AG04450 (cell line): ENCODE results near the gene KCNE1. TPM values are rescaled to one million over a fixed set of nuclear protein-coding genes. Genes with fewer than 3 reads are reported as not detected.
"Not testable (repeated sequence)": the region's sequence is repeated elsewhere in the genome, so short reads cannot be mapped to it uniquely, and the experiment has no call there.

Experiments used
- CTCF ChIA-PET: fragments of 300-600, 350-600 bp; formaldehyde crosslinking; extraction: SDS; loops from one replicate; lab custom pipeline; 2022; ENCODE audit warnings: antibody characterized with exemption, inconsistent platforms; lab: Charles Lee
- POLR2A ChIA-PET: fragments of 350-600 bp; formaldehyde crosslinking; extraction: SDS; loops from one replicate; lab custom pipeline; 2021; ENCODE audit warnings: antibody characterized with exemption, inconsistent platforms; lab: Yijun Ruan, JAX
- DNase-seq: peaks from one replicate; pipeline ENCODE4 v3.0.0-alpha.2; 2011; ENCODE audit warnings: low read depth, low spot score
- H3K27ac ChIP-seq: one replicate; pipeline ENCODE4 v1.5.1; 2012; ENCODE audit warnings: low read depth, low read length, control low read depth
- H3K27me3 ChIP-seq: one replicate; pipeline ENCODE4 v1.6.0; 2012; ENCODE audit warnings: low read length; ENCODE audit not compliant: control insufficient read depth, insufficient read depth
- H3K4me3 ChIP-seq: 2 replicates; pipeline ENCODE4 v1.5.1; 2011; ENCODE audit warnings: mild to moderate bottlenecking, low read depth, low read length, control low read depth
- H3K9me3 ChIP-seq: 2 replicates; pipeline ENCODE4 v1.5.1; 2012; ENCODE audit warnings: low read length; ENCODE audit not compliant: control insufficient read depth, insufficient read depth
- polyA plus RNA-seq: library from polyadenylated mRNA; depleted of rRNA; stranded (reverse); fragments of >200 nt; gene quantifications from 2 replicates; pipeline ENCODE4 v1.2.3, GENCODE V29; 2011; rRNA removed
- small RNA-seq: library from RNA; depleted of rRNA; stranded (forward); fragments of <200 nt; gene quantifications from one replicate; pipeline ENCODE3, GENCODE V24; 2012; ENCODE audit warnings: low read depth; ENCODE audit not compliant: insufficient read length

Gene KCNE1
- polyA plus RNA-seq, 1 experiment = 0.38 TPM

DNA sequence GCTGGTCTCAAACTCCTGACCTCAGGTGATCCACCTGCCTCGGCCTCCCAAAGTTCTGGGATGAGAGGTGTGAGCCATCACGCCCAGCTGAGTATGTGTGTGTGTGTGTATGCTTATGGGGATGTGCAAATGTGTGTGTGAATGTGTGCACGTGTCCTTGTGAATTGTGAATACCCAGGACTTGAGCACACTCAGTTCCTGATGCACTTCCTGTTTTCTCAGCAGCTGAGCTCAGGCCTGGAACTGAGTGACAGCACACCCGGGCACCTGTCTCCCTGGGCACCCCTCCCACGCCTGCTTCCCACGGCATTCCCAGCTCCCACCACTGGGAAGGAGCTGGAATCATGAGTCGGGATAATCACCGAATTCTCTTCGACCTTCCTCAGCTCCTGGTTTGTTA is 104.7 kb downstream of the KCNE1 start:
- H3K27me3 ChIP-seq, POLR2A ChIA-PET, CTCF ChIA-PET, DNase-seq, H3K9me3 ChIP-seq, H3K4me3 ChIP-seq, H3K27ac ChIP-seq: not testable (repeated sequence)

DNA sequence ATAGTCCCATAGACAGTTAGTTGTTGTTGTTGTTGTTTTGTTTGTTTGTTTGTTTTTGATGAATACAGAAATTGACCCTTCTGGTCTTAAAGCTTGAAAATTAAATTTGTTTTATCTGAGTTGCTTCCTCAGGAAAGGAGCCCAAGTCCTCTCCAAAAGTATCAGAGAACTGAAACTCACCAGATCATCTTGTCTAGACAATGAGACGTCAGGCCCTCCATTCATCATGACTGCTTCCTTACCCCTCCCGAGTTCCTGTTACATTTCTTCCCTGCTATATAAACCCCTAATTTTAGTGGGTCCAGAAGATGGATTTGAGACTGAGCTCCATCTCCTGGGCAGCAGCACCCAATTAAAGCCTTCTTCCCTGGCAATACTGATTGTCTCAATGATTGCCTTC is 105.3 kb downstream of the KCNE1 start:
- POLR2A ChIA-PET, H3K27ac ChIP-seq, H3K4me3 ChIP-seq, DNase-seq, H3K27me3 ChIP-seq, CTCF ChIA-PET, H3K9me3 ChIP-seq: not testable (repeated sequence)

DNA sequence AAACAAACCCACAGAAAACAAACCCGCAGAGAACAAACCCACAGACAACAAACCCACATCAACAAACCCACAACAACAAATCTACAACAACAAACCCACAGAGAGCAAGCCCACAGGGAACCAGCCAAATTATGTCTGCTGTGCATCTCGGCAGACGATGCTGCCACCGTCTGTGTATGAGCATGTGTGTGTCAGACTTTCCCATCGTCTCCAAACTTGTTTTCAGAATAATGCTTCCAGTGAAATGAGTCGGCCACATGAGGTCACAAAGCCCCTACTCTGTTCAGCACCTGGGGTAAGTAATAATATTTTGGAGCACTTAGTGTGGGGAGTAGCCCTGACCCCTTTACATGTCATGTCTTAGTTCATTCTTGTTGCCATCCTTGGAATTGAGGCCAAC is 105.9 kb downstream of the KCNE1 start:
- POLR2A ChIA-PET, H3K27ac ChIP-seq, H3K27me3 ChIP-seq, H3K4me3 ChIP-seq, CTCF ChIA-PET, DNase-seq, H3K9me3 ChIP-seq: not testable (repeated sequence)

DNA sequence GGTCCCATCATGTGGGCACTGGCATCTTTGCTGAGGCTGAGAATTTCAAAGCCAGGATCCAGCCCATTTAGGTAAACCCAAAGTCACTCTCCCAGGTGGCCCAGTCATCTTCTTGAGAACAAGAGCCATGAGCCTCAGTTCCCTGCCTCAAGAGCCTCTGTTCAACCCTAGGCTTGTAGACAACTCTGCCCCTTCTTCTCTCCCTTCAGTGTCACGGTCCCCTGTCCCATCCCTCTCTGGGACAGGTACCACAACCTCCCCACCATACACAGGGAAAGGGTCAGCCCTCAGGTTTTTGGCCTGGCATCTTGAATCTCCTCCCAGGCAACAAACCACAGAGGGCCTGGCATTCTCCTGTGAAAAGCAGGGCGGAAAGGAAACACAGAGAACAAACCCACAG is 106.3 kb downstream of the KCNE1 start:
- CTCF ChIA-PET, POLR2A ChIA-PET: not testable (repeated sequence)

DNA sequence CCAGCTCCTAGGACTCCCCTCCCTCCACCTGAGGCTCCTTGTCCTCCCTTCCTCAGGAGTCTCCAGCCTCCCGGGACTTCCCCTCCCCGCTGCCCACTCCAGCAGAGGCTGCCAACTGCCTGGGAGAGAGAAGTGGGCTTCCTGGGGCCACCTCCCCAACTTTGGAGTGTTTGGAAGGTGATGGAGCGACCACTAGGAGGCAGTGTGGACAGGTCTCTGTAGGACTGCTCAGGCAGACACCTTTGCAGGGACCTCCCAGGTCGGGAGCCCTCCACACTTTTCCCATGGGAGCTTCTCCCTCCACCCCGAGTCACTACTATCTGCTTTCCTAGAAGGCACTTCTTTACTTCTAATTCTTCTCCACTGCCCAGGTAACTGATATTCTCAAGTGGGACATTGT is 107.3 kb downstream of the KCNE1 start:
- H3K27me3 ChIP-seq, H3K27ac ChIP-seq, POLR2A ChIA-PET, DNase-seq, H3K9me3 ChIP-seq, CTCF ChIA-PET, H3K4me3 ChIP-seq: not testable (repeated sequence)

More for the DNA sequence above, 106.3 kb downstream of the KCNE1 start:
- not testable (repeated sequence) for H3K27ac ChIP-seq, DNase-seq, H3K9me3 ChIP-seq, H3K4me3 ChIP-seq, H3K27me3 ChIP-seq

DNA sequence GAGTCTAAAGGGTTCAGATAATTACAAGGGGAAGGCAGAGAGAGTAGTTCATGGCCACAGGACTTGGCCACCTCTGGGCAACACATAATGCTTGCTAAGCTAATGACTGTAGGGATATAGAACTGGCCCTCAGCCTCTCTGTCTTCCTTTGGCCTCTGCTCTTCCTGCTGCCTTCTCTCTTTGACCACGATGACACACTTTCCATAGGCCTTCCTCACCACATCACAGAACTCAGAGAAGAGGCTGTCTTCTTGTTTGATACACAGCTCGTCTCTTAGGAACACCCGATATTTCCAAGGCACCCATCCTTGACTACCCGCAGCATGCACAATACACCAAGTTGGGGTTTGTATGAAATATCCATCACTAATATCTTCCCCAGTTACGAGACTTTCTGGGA is 111.5 kb downstream of the KCNE1 start:
- H3K27ac ChIP-seq, H3K27me3 ChIP-seq, POLR2A ChIA-PET, CTCF ChIA-PET, H3K9me3 ChIP-seq, H3K4me3 ChIP-seq, DNase-seq: not testable (repeated sequence)

Small RNA genes within 50 kb of the gene (small RNA-seq; reads per million reads assigned to genes)
- not detected for gene RF00614

Other genes starting within 250 kb of the KCNE1 start
- not detected in 2 replicates for gene KCNE2, start 148.2 kb downstream of the KCNE1 start, polyA plus RNA-seq
- 7.5 and 15.1 TPM in 2 replicates for gene SMIM11, start 136.7 kb downstream of the KCNE1 start, polyA plus RNA-seq
- gene SMIM34, start 88.3 kb downstream of the KCNE1 start, polyA plus RNA-seq = 0.09 TPM in 1 of 2 replicates, not detected in the other
- gene RCAN1, start 102.9 kb upstream of the KCNE1 start, polyA plus RNA-seq = 50.6 and 55.3 TPM in 2 replicates
- gene CLIC6, start 156.8 kb upstream of the KCNE1 start, polyA plus RNA-seq = 0.02 TPM in 1 of 2 replicates, not detected in the other